HL-60 (cell line): ENCODE data around the gene VAV2.

Experiments used
- DNase-seq, 2 experiments: peaks; one replicate each; pipeline ENCODE4 v3.0.0-alpha.2; 2010 to 2020; ENCODE audit warnings: low read depth in 1 of 2, low spot score in 1 of 2
- H3K27ac ChIP-seq: fragments of 250-450 bp; sonication (Bioruptor Pico); replicated peaks from 2 replicates; pipeline ENCODE4 v1.5.1; 2020; ENCODE audit warnings: mild to moderate bottlenecking, moderate library complexity
- H3K27me3 ChIP-seq: fragments of 250-450 bp; sonication (Bioruptor Pico); 2 replicates; pipeline ENCODE4 v1.5.1; 2021; ENCODE audit warnings: mild to moderate bottlenecking, moderate library complexity; ENCODE audit not compliant: insufficient read depth, poor library complexity, severe bottlenecking
- H3K4me3 ChIP-seq: replicated peaks from 2 replicates; pipeline ENCODE4 v1.5.1; 2011; ENCODE audit warnings: mild to moderate bottlenecking, control low read depth, low read length; ENCODE audit not compliant: insufficient read depth
- CTCF ChIP-seq: IDR thresholded peaks from one replicate; pipeline ENCODE4 v1.5.1; 2011; ENCODE audit warnings: low read length, control low read depth, inconsistent platforms; ENCODE audit not compliant: insufficient read depth
- GABPA ChIP-seq: IDR thresholded peaks from 2 replicates; pipeline ENCODE4 v1.6.1; 2012; ENCODE audit warnings: low read depth
- POLR2AphosphoS5 ChIP-seq: IDR thresholded peaks from 2 replicates; pipeline ENCODE4 v1.6.1; 2012; ENCODE audit warnings: low read depth
- REST ChIP-seq: IDR thresholded peaks from 2 replicates; pipeline ENCODE4 v1.6.1; 2012; ENCODE audit warnings: low read depth; ENCODE audit not compliant: insufficient replicate concordance
- SPI1 ChIP-seq: IDR thresholded peaks from 2 replicates; pipeline ENCODE4 v1.6.1; 2012; ENCODE audit warnings: low read depth, mild to moderate bottlenecking, borderline replicate concordance

VAV2 gene

GRCh38 chr9:133869674-133870405 is 122.3 kb downstream of the VAV2 start:
- peak; percentile 12 to 22 for DNase-seq
- Histone ChIP-seq H3K27ac (no peak overlapping the region), H3K27me3 (no peaks in the 10 kb centered on the region), H3K4me3 (no peak overlapping the region)
- TF ChIP-seq GABPA (no peak), CTCF (no peak), POLR2AphosphoS5 (no peak), SPI1 (no peak), REST (no peak)

- no peak for DNase-seq
- no peak overlapping the region for H3K4me3 ChIP-seq
- no peak overlapping the region for H3K27ac ChIP-seq
- H3K27me3 ChIP-seq = no peaks in the 10 kb centered on the region
- no peak for TF ChIP-seq CTCF
- TF ChIP-seq REST = no peak
- no peak for TF ChIP-seq GABPA
- TF ChIP-seq POLR2AphosphoS5 = no peak
- TF ChIP-seq SPI1 = no peak
These were observed 123.9 kb downstream of the VAV2 start for GRCh38 chr9:133868203-133868602.

GRCh38 chr9:133866946-133867345 is 125.2 kb downstream of the VAV2 start:
- Histone ChIP-seq H3K27me3 (no peaks in the 10 kb centered on the region), H3K27ac (no peak overlapping the region)
- DNase-seq = no peak

More at GRCh38 chr9:133866946-133867345, 125.2 kb downstream of the VAV2 start:
- TF ChIP-seq CTCF = no peak
- TF ChIP-seq POLR2AphosphoS5 = no peak
- no peak for TF ChIP-seq GABPA
- H3K4me3 ChIP-seq = no peak overlapping the region
